Small intestine (tissue), 7 donors: ENCODE results near the gene MAN2B2. TPM values are rescaled to one million over a fixed set of nuclear protein-coding genes. Genes with fewer than 3 reads are reported as not detected.

ENCODE experiments used
- DNase-seq, 2 donors: peaks; one replicate each; pipeline versions ENCODE4 v3.0.0 to v3.0.0-alpha.2; 2013
- FAIRE-seq: peaks from 2 replicates; lab custom pipeline; 2012; peaks lifted over from hg19 to GRCh38; lab: Jason Lieb, UNC
- H3K27ac ChIP-seq, 3 donors: one replicate each; pipeline ENCODE4 v1.5.1; 2013; ENCODE audit warnings: low read length in 2 of 3, mild to moderate bottlenecking in 2 of 3, control low read depth in 1 of 3, inconsistent platforms in 1 of 3, low read depth in 1 of 3, moderate library complexity in 1 of 3
- H3K27me3 ChIP-seq, 3 donors: one replicate each; pipeline ENCODE4 v1.6.1; 2013; ENCODE audit warnings: low read length in 3 of 3, inconsistent platforms in 1 of 3; ENCODE audit not compliant: control insufficient read depth in 3 of 3, insufficient read depth in 3 of 3
- H3K36me3 ChIP-seq, 3 donors: one replicate each; pipeline ENCODE4 v1.6.1; 2013; ENCODE audit warnings: low read length in 3 of 3, inconsistent platforms in 1 of 3, low read depth in 1 of 3, mild to moderate bottlenecking in 1 of 3, moderate library complexity in 1 of 3; ENCODE audit not compliant: control insufficient read depth in 3 of 3, insufficient read depth in 2 of 3
- H3K4me1 ChIP-seq, 3 donors: one replicate each; pipeline ENCODE4 v1.6.1; 2013; ENCODE audit warnings: low read length in 2 of 3, inconsistent platforms in 1 of 3, low read depth in 1 of 3, mild to moderate bottlenecking in 1 of 3, moderate library complexity in 1 of 3; ENCODE audit not compliant: control insufficient read depth in 3 of 3, insufficient read depth in 2 of 3
- H3K4me3 ChIP-seq, 3 donors: one replicate each; pipeline ENCODE4 v1.5.1; 2013; ENCODE audit warnings: low read length in 3 of 3, control low read depth in 1 of 3, inconsistent platforms in 1 of 3, low read depth in 1 of 3, mild to moderate bottlenecking in 1 of 3, moderate library complexity in 1 of 3
- H3K9me3 ChIP-seq, 2 donors: one replicate each; pipeline ENCODE4 v1.6.1; 2013; ENCODE audit warnings: low read depth in 1 of 2, low read length in 1 of 2; ENCODE audit not compliant: control insufficient read depth in 2 of 2, insufficient read depth in 1 of 2
- WGBS, 3 donors: extraction: QIAGEN DNeasy Blood & Tissue Kit; methylation state at CpG; one replicate each; pipeline ENCODE4 v1.1.7; 2013; 5-methylcytosine and 5-hydroxymethylcytosine counted together
- polyA plus RNA-seq, 4 donors: library from polyadenylated mRNA; stranded (reverse) in 3 of 4; unstranded in 1 of 4; fragments of 200-250 nt in 3 of 4; fragments of 120-200 nt in 1 of 4; gene quantifications; one replicate each; pipeline versions ENCODE4 v1.2.1 to v1.2.3, GENCODE V29; 2013
- donor health status: healthy with polysubstance abuse.
- donor health status: control.
- donor health status: control.
- donor health status: Bipolar disorder and iron deficiency.
- donor health status: healthy.

The MAN2B2 gene
- polyA plus RNA-seq, 4 donors = 4.1 to 22.4 (median 8.8) TPM

DNA sequence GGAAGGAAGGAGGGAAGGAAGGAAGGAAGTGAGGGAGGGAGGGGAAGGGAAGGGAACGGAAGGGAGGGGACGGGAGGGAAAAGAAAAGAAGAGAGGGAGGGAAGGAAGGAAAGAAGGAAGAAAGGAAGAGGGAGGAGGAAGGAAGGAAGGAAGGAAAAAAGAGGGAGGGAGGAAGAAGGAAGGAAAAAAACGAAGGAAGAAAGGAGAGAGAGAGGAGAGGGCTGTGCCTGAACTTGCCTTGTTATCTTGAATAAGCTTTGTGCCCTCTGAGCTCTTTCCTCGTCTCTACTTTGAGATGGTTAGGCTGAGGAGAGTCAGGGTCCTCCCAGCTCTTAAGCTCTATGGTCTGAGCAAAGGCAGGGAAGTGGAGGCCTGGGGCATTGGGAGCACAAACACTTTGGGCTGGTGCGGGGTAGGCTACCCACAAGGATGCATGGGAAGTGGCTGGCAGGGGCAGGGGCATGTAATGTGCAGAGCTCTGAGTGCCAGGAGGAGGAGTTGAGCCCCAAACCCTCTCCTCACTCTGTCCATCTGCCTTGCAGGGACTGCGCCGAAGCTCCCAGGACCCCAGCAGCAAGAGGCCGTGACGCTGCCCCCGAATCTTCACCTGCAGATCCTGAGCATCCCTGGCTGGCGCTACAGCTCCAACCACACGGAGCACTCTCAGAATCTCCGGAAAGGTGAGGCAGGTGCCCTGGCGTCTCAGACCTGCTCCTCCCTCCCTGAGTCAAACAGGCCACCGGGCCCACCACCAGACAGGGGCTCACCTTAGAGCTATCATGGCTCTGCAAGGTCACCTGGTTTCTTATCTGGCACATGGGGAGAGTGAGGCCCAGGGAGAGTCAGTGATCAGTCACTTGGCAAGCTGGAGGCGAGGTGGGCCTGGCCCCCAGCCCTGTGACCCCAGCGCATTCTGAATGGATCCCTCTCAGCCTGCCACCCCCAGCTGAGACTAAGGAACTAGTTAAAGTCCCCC, 39.0 kb downstream of the MAN2B2 start:
- Histone ChIP-seq H3K27me3 (no peaks in the 10 kb centered on the region), H3K4me1 (no peaks in the 10 kb centered on the region), H3K9me3 (no peaks in the 10 kb centered on the region), H3K36me3 (peaks cover 5 to 82% (median 6%) of the 10 kb centered on the region in 3 donors), H3K4me3 (no peak overlapping the region), H3K27ac (no peak overlapping the region)
- WGBS, 3 donors = 87 to 92% (median 89%) methylated on average over 17 of the region's 17 CpGs
- DNase-seq (no peak), FAIRE-seq (no peak)

DNA sequence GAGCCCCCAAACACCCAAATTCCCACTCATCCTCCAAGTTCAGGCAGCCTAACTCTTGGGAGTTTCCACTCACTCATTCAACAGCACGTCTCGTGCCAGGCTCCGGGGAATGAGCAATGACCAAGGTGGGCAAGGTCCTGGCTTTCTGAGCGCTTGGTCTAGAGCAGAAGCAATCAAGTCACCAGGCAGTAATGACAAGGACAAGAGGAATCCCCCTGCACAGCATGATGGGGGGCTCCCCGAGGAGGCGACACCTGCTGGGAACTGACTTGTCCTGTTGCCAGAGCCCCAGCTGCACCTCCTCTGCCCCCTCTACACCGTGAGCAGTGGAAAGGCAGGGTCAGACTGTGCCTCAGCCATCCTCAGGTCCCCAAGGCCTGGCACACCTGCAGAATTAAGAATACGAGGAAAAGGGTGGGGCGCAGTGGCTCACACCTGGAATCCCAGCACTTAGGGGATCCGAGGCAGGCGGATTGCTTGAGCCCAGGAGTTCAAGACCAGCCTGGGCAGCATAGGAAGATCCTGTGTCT, 39.8 kb downstream of the MAN2B2 start:
- no peak overlapping the region for H3K4me3 ChIP-seq
- FAIRE-seq = no peak
- H3K36me3 ChIP-seq = peaks cover 5 to 82% (median 11%) of the 10 kb centered on the region in 3 donors
- no peaks in the 10 kb centered on the region for H3K4me1 ChIP-seq
- no peak overlapping the region for H3K27ac ChIP-seq
- 75 to 85% (median 81%) methylated on average over 11 of the region's 11 CpGs for WGBS, 3 donors
- H3K27me3 ChIP-seq = no peaks in the 10 kb centered on the region
- H3K9me3 ChIP-seq = no peaks in the 10 kb centered on the region
- no peak for DNase-seq

DNA sequence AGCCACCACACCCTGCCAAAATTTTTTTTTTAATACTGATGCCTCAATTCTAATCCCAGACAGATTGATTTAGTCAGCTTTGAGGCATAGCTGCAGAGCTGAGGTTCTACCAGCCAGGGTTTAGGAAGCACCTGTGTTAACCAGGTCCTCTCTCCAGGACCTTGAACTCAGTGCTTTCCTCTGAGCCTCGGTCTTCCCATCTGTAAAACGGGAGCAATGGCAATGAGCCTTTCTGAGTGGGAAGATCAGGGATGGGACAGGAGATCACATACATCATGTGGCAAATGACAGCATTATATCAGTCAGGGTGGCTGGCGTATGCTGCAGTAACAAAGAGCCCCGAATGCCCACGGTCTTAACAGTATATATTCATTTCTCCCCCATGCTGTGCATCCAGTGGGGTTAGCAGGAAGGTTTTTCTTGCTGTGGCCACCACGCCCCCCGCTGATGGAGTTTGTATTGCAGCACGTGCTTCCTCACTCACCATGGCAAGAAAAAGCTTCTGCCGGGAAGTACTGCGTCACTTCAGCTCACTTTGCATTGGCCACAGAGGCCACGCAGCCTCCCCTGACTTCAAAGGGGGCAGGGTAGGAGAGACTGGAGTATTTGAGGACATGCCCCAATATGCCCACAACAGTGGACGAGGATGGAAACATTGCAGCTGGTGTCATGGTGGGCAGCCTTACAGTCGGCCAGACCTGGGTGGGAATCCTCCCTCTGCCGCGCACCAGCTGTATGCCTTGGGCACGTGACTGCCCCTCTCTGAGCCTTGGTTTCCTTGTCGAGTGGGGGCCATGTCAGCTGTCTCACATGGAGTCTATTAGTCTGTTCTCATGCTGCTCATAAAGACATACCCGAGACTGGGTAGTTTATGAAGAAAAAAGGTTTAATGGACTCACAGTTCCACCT, 41.4 kb downstream of the MAN2B2 start:
- FAIRE-seq = no peak

DNA sequence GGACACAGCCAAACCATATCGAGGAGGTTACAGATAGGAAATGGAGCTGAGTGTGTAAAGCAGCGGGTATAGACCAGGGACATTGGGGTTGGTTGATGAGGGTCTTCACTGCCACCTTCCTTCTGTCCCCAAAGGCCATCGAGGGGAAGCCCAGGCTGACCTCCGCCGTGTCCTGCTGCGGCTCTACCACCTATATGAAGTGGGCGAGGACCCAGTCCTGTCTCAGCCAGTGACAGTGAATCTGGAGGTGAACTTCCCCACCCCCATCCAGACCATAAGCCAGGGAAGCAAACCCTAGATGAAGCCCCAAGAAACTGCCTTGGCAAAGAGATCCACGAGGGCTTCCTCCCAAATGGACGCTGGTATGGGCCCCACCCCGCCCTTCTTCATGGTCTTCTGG, 42.3 kb downstream of the MAN2B2 start:
- Histone ChIP-seq H3K9me3 (no peaks in the 10 kb centered on the region), H3K27me3 (no peaks in the 10 kb centered on the region), H3K4me3 (no peak overlapping the region), H3K4me1 (no peaks in the 10 kb centered on the region), H3K36me3 (peaks cover 2 to 72% (median 11%) of the 10 kb centered on the region in 3 donors), H3K27ac (no peak overlapping the region)
- DNase-seq (no peak), FAIRE-seq (no peak)
- 97 to 98% (median 97%) methylated on average over 10 of the region's 10 CpGs for WGBS, 3 donors

More for the DNA sequence above, 41.4 kb downstream of the MAN2B2 start:
- H3K36me3 ChIP-seq = peaks cover 4 to 76% (median 9%) of the 10 kb centered on the region in 3 donors
- no peak overlapping the region for H3K27ac ChIP-seq
- no peaks in the 10 kb centered on the region for H3K4me1 ChIP-seq
- no peak for DNase-seq
- WGBS, 3 donors = 95 to 98% (median 96%) methylated on average over 18 of the region's 18 CpGs
- H3K4me3 ChIP-seq = no peak overlapping the region
- H3K9me3 ChIP-seq = no peaks in the 10 kb centered on the region
- H3K27me3 ChIP-seq = no peaks in the 10 kb centered on the region

DNA sequence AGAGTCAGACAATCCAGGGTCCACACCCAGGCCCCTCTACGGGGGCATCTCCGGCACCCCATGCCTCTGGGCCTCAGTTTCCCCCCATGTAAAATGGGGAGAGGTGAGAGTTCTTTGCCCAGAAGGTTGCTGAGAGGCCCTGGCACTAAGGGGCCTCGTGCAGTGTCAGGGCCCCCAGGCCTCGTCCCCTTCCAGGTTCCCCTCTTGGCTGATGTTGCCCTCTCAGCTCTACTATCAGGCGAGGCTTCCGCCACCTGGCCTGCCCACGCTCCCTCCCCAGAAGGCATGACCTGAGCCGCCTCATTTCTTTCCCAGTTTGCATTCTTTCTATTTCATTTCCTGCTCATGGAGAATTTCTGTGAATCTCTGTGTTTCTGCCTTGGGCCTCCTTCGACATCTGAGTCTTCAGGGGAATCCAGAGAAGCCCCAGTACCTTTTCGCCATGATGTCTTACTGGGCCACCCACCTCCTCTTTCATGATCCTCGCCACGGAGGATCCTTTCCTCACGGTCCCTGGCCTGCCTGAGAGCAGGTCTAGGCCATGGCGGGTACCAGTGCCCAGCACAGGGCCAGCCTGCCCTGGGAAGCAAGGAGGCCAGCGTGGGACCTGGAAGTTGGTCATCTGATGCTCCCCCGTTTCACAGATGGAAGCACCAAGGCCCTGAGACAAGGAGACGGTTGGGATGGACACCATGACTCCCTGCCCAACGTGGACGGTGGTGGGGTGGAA, 43.6 kb downstream of the MAN2B2 start:
- Histone ChIP-seq H3K36me3 (peaks cover 2 to 63% (median 11%) of the 10 kb centered on the region in 3 donors), H3K27me3 (no peaks in the 10 kb centered on the region), H3K9me3 (no peaks in the 10 kb centered on the region), H3K4me1 (no peaks in the 10 kb centered on the region), H3K27ac (no peak overlapping the region), H3K4me3 (no peak overlapping the region)
- DNase-seq = no peak
- no peak for FAIRE-seq
- WGBS, 3 donors = 89 to 92% (median 89%) methylated on average over 19 of the region's 19 CpGs

DNA sequence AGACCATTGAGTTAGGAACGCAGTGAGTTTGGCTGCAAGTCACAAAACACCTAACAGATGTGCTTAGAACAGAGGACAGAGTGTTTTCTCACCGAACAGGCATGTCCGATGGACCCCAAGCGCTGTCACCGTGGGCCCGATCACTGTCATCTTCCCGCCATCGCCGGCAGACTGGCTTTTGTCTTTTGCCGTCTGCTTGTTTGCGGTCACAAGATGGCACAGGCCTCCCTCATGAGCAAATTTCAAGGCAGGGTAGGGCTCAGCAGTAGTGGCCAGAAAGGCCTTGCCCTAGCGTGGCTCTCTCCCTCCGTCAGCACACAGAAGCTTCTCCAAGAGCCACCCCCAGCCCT, 44.1 kb downstream of the MAN2B2 start:
- no peak overlapping the region for H3K27ac ChIP-seq
- no peaks in the 10 kb centered on the region for H3K4me1 ChIP-seq
- no peaks in the 10 kb centered on the region for H3K9me3 ChIP-seq
- no peaks in the 10 kb centered on the region for H3K27me3 ChIP-seq
- FAIRE-seq (no peak), DNase-seq (no peak)
- peaks cover 2 to 62% (median 11%) of the 10 kb centered on the region in 3 donors for H3K36me3 ChIP-seq
- no peak overlapping the region for H3K4me3 ChIP-seq
- 95 to 98% (median 96%) methylated on average over 13 of the region's 13 CpGs for WGBS, 3 donors

DNA sequence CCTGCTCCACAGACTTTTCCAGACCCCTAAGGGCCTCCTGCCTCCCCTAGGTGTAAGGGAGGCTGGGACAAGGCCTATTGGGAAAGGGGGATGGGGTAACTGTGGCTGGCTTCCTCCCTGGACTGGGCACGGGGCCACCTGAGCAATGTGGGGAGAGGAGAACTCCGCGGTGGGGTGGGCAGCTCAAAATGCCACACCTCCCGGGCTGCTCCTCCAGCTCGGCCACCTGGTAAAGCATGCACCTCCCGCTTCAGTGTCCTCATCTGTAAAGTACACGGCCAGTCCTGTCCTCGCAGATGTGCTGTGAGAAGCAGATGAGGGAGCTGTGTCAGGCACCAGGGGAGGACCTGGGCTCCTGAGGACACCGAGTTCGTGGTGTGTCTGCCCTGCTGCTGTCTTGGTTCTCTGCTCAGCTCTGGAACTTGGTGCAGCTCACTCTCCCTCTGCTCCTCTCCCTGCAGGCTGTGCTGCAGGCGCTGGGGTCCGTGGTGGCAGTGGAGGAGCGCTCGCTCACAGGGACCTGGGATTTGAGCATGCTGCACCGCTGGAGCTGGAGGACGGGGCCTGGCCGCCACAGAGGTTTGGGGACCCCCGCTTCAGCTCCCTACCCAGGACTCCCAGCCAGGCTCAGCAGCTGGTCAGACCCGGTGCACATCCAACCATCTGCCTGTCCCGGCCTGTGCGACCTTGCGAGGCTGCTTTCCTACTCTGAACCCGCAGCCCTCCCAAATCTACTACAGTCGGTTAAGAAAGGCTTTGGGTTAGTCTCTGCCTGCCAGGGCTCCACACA, 44.7 kb downstream of the MAN2B2 start:
- Histone ChIP-seq H3K4me1 (no peaks in the 10 kb centered on the region), H3K27ac (no peak overlapping the region), H3K27me3 (no peaks in the 10 kb centered on the region), H3K36me3 (peaks cover 2 to 56% (median 10%) of the 10 kb centered on the region in 3 donors), H3K4me3 (no peak overlapping the region), H3K9me3 (no peaks in the 10 kb centered on the region)
- WGBS, 3 donors = 91 to 95% (median 94%) methylated on average over 22 to 24 of the region's 24 CpGs
- DNase-seq (no peak), FAIRE-seq (no peak)
